ENCODE results near the gene PSMD13. TPM values are rescaled to one million over a fixed set of nuclear protein-coding genes. Genes with fewer than 3 reads are reported as not detected.

PSMD13 gene
- total and polyA plus RNA-seq, 2 of the 13 experiments (the other 11 are each of a cell fraction or from before 2014, with no cell fraction given), result 83.0 to 117 TPM

GRCh38 chr11:235609-235996, 1.2 kb upstream of the PSMD13 start (continued):
- TF ChIP-seq DZIP1 (CRISPR knock-in tag; IDR thresholded peaks at IDR 0.05), result no peak
- no peak for TF ChIP-seq FOXM1 (CRISPR knock-in tag; IDR thresholded peaks at IDR 0.05)
- TF ChIP-seq ZFYVE20 (CRISPR knock-in tag; IDR thresholded peaks at IDR 0.05; ENCODE audit: borderline replicate concordance, low read depth), result 0 out of 2 replicates have a peak, but pooled peaks have one; percentile 74
- TF ChIP-seq THAP7 (CRISPR knock-in tag; IDR thresholded peaks at IDR 0.05), result no peak
- TF ChIP-seq ZNF547 (CRISPR knock-in tag; IDR thresholded peaks at IDR 0.05), result no peak; the same call in 1 of the 2 replicates
- TF ChIP-seq ZNF580 (CRISPR knock-in tag; IDR thresholded peaks at IDR 0.05; ENCODE audit: borderline replicate concordance, low read depth), result no peak

- Histone ChIP-seq H3K27me3 (ENCODE audit: control insufficient read depth in 1 of 2, insufficient read depth in 2 of 2, low read length in 2 of 2) (no peaks in the 10 kb centered on the region; a peak in 1 of 5 replicates), H3K36me3 (replicated peaks in 1 of 2; ENCODE audit: control insufficient read depth in 1 of 2, insufficient read depth in 2 of 2, low read length in 2 of 2) (peaks cover 1 to 11% of the 10 kb centered on the region in 2 experiments; a peak in 3 of 5 replicates), H3K27ac (ENCODE audit: extremely low read length, insufficient read depth, low read length) (peak within 1 kb of the TSS; percentile 95), H3K4me3 (replicated peaks in 1 of 3; ENCODE audit: insufficient read depth in 1 of 3, low read depth in 2 of 3, low read length in 3 of 3) (peak within 1 kb of the TSS; percentile 77 to 94 (median 91)), H3K4me1 (ENCODE audit: insufficient read depth, low read length) (peaks cover 34% of the 10 kb centered on the region), H3K4me2 (ENCODE audit: low read depth, low read length) (peak within 1 kb of the TSS; percentile 99), H3K9ac (ENCODE audit: insufficient read depth, low read depth, low read length) (peak within 1 kb of the TSS; percentile 91), H4K20me1 (ENCODE audit: insufficient read depth, low read length) (no peaks in the 10 kb centered on the region), H2AFZ (ENCODE audit: low read length) (peak within 1 kb of the TSS; percentile 7), H3K79me2 (ENCODE audit: insufficient read depth, low read length) (peaks cover 27% of the 10 kb centered on the region), H3K9me3 (ENCODE audit: low read length) (no peaks in the 10 kb centered on the region)
- POLR2A ChIA-PET, result interaction anchor here (1.0 to 3.1 kb wide), 4 partner anchors 20 to 73 kb away, joined by 3 to 20 read pairs (median 8); partner anchors contain the start of genes BET1L and RIC8A
- in situ Hi-C loops (cut with HindIII; ENCODE audit: extremely low pct_ligation_motif_present, low pct_unique_long_range_greater_than_20kb), result no loop called here
- CTCF ChIA-PET (ENCODE audit: low intra/inter-chr PET ratio, low total read pairs), result no interaction called here
- WGBS (ENCODE audit: low lambda C conversion rate), result 0% methylated on average over 21 of the region's 70 CpGs
- no peak for FAIRE-seq
- no TSS peak for BruUV-seq (replicated peaks)
- peak; percentile 73 for DNase-seq (ENCODE audit: low spot score)
- intact Hi-C loops (cut with micrococcal nuclease; ENCODE audit: unreplicated experiment), result loop anchor here (2.0 kb wide), 1 partner anchor 29 kb away; the partner anchor contains the start of genes BET1L and RIC8A
- peak; percentile 86 for ATAC-seq
- TF ChIP-seq ZNF180 (CRISPR knock-in tag; IDR thresholded peaks at IDR 0.05; ENCODE audit: borderline replicate concordance, low read depth), result no peak
- no peak for TF ChIP-seq SMARCE1 (IDR thresholded peaks at IDR 0.05; ENCODE audit: borderline replicate concordance)
- no peak; the same call in 1 of the 2 replicates for TF ChIP-seq BATF2 (CRISPR knock-in tag; IDR thresholded peaks at IDR 0.05)
- no peak for TF ChIP-seq CTCF (CRISPR knock-in tag; IDR thresholded peaks at IDR 0.05)
- TF ChIP-seq ZNF205 (CRISPR knock-in tag; IDR thresholded peaks at IDR 0.05), result no peak
- peak; percentile 19 for TF ChIP-seq MED8 (CRISPR knock-in tag; IDR thresholded peaks at IDR 0.05; ENCODE audit: insufficient replicate concordance)
- TF ChIP-seq SKI (IDR thresholded peaks at IDR 0.05; ENCODE audit: partially characterized antibody), result peak; percentile 48
- 0 out of 2 replicates have a peak, but pooled peaks have one; percentile 34 for TF ChIP-seq NFKBIZ (CRISPR knock-in tag; IDR thresholded peaks at IDR 0.05)
- TF ChIP-seq ZNF33A (CRISPR knock-in tag; IDR thresholded peaks at IDR 0.05; ENCODE audit: borderline replicate concordance), result no peak
These were observed 591 bp upstream of the PSMD13 start, which contains the start of gene SIRT3 for GRCh38 chr11:235997-236773. Gene SIRT3, minus strand, starts transcription at chr11:236342. Its CDS starts 14 bp downstream, at chr11:236328.

All from HepG2 (cell line).